ENCODE data around the gene ATP6V0A4.

ATP6V0A4 gene

DNA sequence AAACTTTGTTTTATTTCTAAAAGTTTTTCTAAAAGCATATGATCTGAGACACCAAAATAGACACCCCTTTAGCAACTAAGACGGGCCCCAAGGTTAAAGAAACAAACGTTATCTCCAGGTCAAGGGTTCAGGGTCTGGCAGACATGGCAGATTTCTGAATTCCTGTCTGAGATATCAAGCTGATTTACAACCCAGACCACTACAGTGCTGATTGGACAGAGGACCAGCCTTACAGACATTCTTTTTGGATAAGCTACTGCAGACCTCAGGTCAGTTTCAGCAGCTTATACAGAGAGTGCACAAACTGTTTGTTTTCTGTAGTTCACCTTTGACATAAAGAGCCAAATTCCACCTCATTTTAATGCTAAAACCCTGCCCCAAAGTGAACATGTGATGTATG, 131.6 kb downstream of the ATP6V0A4 start:
- Histone ChIP-seq H2BK5ac (ENCODE audit: low read length) (no peak overlapping the region), H3K18ac (ENCODE audit: low read length) (no peak overlapping the region), H3K27me3 (ENCODE audit: control insufficient read depth in 3 of 3, insufficient read depth in 3 of 3, low read depth in 1 of 3, low read length in 3 of 3) (no peaks in the 10 kb centered on the region), H2BK12ac (ENCODE audit: low read length) (no peak overlapping the region), H3K23ac (ENCODE audit: low read depth, low read length, poor library complexity) (no peak overlapping the region), H3K4ac (ENCODE audit: low read length) (no peak overlapping the region), H3K9me3 (replicated peaks in 1 of 2; ENCODE audit: control insufficient read depth in 2 of 2, insufficient read depth in 1 of 2, low read depth in 1 of 2, low read length in 2 of 2) (peaks cover 3 to 5% of the 10 kb centered on the region in 2 donors), H3K4me3 (ENCODE audit: low read length in 2 of 2) (no peak overlapping the region), H2AK5ac (ENCODE audit: low read depth, low read length) (no peak overlapping the region), H2BK15ac (ENCODE audit: low read length) (no peak overlapping the region), H3K4me2 (ENCODE audit: insufficient read depth, low read length, poor library complexity, severe bottlenecking) (no peak overlapping the region), H2AFZ (ENCODE audit: low read length) (no peak overlapping the region), H3K14ac (ENCODE audit: low read length) (no peak overlapping the region), H4K91ac (ENCODE audit: low read depth, low read length, poor library complexity) (no peak overlapping the region), H3K4me1 (ENCODE audit: control insufficient read depth in 2 of 2, insufficient read depth in 1 of 2, low read depth in 1 of 2, low read length in 2 of 2) (peaks cover 3 to 9% of the 10 kb centered on the region in 2 donors), H3K36me3 (replicated peaks in 1 of 2; ENCODE audit: control insufficient read depth in 2 of 2, insufficient read depth in 2 of 2, low read length in 2 of 2) (no peaks in the 10 kb centered on the region), H3K9ac (ENCODE audit: low read depth, low read length, poor library complexity) (no peak overlapping the region), H3K79me1 (ENCODE audit: low read depth, low read length) (no peaks in the 10 kb centered on the region), H2BK120ac (ENCODE audit: low read depth, low read length) (no peak overlapping the region), H3K27ac (replicated peaks; ENCODE audit: low read length) (no peak overlapping the region), H4K8ac (ENCODE audit: low read depth, low read length) (no peak overlapping the region)
- WGBS, 2 donors (ENCODE audit: extremely low coverage in 2 of 2, insufficient read length in 2 of 2, insufficient replicate concordance in 1 of 2), result no CpG with 5 or more reads among the region's 2 CpGs
- DNase-seq (ENCODE audit: low spot score), result no peak

DNA sequence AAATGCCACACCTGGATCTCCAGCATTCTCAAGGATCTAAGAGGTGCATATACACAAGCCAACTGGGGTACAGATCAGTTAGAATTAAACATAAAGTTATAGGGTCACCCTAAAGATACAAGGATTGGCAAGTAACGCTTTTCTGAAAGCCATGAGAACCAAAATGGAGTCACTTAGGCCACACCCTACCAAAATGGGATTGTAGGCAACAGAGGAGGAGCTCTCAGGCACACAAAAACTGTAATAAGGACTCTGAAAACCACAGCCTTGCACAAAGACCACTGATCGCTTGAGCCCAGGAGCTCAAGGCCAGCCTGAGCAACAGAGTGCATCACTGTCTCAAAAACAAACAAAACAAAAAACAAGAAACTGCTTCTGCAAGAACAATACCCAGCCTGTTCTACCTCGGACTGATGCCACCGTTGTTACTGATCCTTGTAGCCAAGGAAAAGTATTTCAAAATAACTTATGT, 132.3 kb downstream of the ATP6V0A4 start:
- no peak overlapping the region for H4K91ac ChIP-seq (ENCODE audit: low read depth, low read length, poor library complexity)
- WGBS, 2 donors (ENCODE audit: extremely low coverage in 2 of 2, insufficient read length in 2 of 2, insufficient replicate concordance in 1 of 2), result no CpG with 5 or more reads among the region's 4 CpGs
- no peak overlapping the region for H2BK15ac ChIP-seq (ENCODE audit: low read length)
- no peak overlapping the region for H3K14ac ChIP-seq (ENCODE audit: low read length)
- H3K9ac ChIP-seq (ENCODE audit: low read depth, low read length, poor library complexity), result no peak overlapping the region
- no peak overlapping the region for H2BK12ac ChIP-seq (ENCODE audit: low read length)
- H3K9me3 ChIP-seq (replicated peaks in 1 of 2; ENCODE audit: control insufficient read depth in 2 of 2, insufficient read depth in 1 of 2, low read depth in 1 of 2, low read length in 2 of 2), result peaks cover 3 to 5% of the 10 kb centered on the region in 2 donors
- peaks cover 6 to 9% of the 10 kb centered on the region in 2 donors for H3K4me1 ChIP-seq (ENCODE audit: control insufficient read depth in 2 of 2, insufficient read depth in 1 of 2, low read depth in 1 of 2, low read length in 2 of 2)
- no peak overlapping the region for H3K23ac ChIP-seq (ENCODE audit: low read depth, low read length, poor library complexity)
- no peak overlapping the region for H2BK5ac ChIP-seq (ENCODE audit: low read length)
- no peak overlapping the region for H3K4me2 ChIP-seq (ENCODE audit: insufficient read depth, low read length, poor library complexity, severe bottlenecking)
- no peak overlapping the region for H2BK120ac ChIP-seq (ENCODE audit: low read depth, low read length)
- H3K4me3 ChIP-seq (ENCODE audit: low read length in 2 of 2), result no peak overlapping the region
- no peak overlapping the region for H2AK5ac ChIP-seq (ENCODE audit: low read depth, low read length)
- no peak overlapping the region for H3K18ac ChIP-seq (ENCODE audit: low read length)
- DNase-seq (ENCODE audit: low spot score), result no peak
- no peaks in the 10 kb centered on the region for H3K36me3 ChIP-seq (replicated peaks in 1 of 2; ENCODE audit: control insufficient read depth in 2 of 2, insufficient read depth in 2 of 2, low read length in 2 of 2)
- no peak overlapping the region for H3K27ac ChIP-seq (replicated peaks; ENCODE audit: low read length)
- no peak overlapping the region for H3K4ac ChIP-seq (ENCODE audit: low read length)
- H3K27me3 ChIP-seq (ENCODE audit: control insufficient read depth in 3 of 3, insufficient read depth in 3 of 3, low read depth in 1 of 3, low read length in 3 of 3), result no peaks in the 10 kb centered on the region
- peak overlapping the region; percentile 4 for H2AFZ ChIP-seq (ENCODE audit: low read length)
- H3K79me1 ChIP-seq (ENCODE audit: low read depth, low read length), result no peaks in the 10 kb centered on the region
- no peak overlapping the region for H4K8ac ChIP-seq (ENCODE audit: low read depth, low read length)

DNA sequence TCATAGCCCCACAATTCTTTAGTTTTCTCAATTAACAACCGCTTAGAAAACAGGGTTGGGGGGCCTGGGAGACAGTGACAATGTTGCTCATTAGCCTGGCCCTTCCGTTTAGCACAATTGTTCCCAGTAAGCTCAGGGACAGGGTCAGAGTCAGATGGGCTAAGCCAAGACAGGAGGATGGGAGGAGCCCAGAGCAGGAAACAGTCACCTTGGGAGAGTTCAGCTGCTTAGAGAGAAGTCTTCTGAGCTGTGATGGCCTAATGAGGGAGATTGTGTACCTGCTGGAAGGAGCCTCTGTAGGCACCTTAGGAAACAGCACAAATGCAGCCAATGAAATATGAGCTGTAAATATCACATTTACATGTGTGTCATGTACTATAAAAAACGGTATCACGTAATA, 132.7 kb downstream of the ATP6V0A4 start:
- Histone ChIP-seq H2AFZ (ENCODE audit: low read length) (peak overlapping the region; percentile 59), H3K18ac (ENCODE audit: low read length) (no peak overlapping the region), H3K23ac (ENCODE audit: low read depth, low read length, poor library complexity) (no peak overlapping the region), H2BK12ac (ENCODE audit: low read length) (no peak overlapping the region), H3K27ac (replicated peaks; ENCODE audit: low read length) (no peak overlapping the region), H2BK120ac (ENCODE audit: low read depth, low read length) (no peak overlapping the region), H3K14ac (ENCODE audit: low read length) (no peak overlapping the region), H3K9ac (ENCODE audit: low read depth, low read length, poor library complexity) (no peak overlapping the region), H3K4me1 (ENCODE audit: control insufficient read depth in 2 of 2, insufficient read depth in 1 of 2, low read depth in 1 of 2, low read length in 2 of 2) (peaks cover 6 to 9% of the 10 kb centered on the region in 2 donors), H2BK15ac (ENCODE audit: low read length) (no peak overlapping the region), H2BK5ac (ENCODE audit: low read length) (no peak overlapping the region), H3K4ac (ENCODE audit: low read length) (no peak overlapping the region), H3K27me3 (ENCODE audit: control insufficient read depth in 3 of 3, insufficient read depth in 3 of 3, low read depth in 1 of 3, low read length in 3 of 3) (no peaks in the 10 kb centered on the region), H4K91ac (ENCODE audit: low read depth, low read length, poor library complexity) (no peak overlapping the region), H3K4me2 (ENCODE audit: insufficient read depth, low read length, poor library complexity, severe bottlenecking) (no peak overlapping the region), H3K4me3 (ENCODE audit: low read length in 2 of 2) (peak overlapping the region in 1 of 2 donors; percentile 13), H3K79me1 (ENCODE audit: low read depth, low read length) (no peaks in the 10 kb centered on the region), H4K8ac (ENCODE audit: low read depth, low read length) (no peak overlapping the region), H3K36me3 (replicated peaks in 1 of 2; ENCODE audit: control insufficient read depth in 2 of 2, insufficient read depth in 2 of 2, low read length in 2 of 2) (no peaks in the 10 kb centered on the region), H2AK5ac (ENCODE audit: low read depth, low read length) (no peak overlapping the region), H3K9me3 (replicated peaks in 1 of 2; ENCODE audit: control insufficient read depth in 2 of 2, insufficient read depth in 1 of 2, low read depth in 1 of 2, low read length in 2 of 2) (peaks cover 3 to 5% of the 10 kb centered on the region in 2 donors)
- DNase-seq (ENCODE audit: low spot score), result no peak
- no CpG with 5 or more reads among the region's 4 CpGs for WGBS, 2 donors (ENCODE audit: extremely low coverage in 2 of 2, insufficient read length in 2 of 2, insufficient replicate concordance in 1 of 2)

DNA sequence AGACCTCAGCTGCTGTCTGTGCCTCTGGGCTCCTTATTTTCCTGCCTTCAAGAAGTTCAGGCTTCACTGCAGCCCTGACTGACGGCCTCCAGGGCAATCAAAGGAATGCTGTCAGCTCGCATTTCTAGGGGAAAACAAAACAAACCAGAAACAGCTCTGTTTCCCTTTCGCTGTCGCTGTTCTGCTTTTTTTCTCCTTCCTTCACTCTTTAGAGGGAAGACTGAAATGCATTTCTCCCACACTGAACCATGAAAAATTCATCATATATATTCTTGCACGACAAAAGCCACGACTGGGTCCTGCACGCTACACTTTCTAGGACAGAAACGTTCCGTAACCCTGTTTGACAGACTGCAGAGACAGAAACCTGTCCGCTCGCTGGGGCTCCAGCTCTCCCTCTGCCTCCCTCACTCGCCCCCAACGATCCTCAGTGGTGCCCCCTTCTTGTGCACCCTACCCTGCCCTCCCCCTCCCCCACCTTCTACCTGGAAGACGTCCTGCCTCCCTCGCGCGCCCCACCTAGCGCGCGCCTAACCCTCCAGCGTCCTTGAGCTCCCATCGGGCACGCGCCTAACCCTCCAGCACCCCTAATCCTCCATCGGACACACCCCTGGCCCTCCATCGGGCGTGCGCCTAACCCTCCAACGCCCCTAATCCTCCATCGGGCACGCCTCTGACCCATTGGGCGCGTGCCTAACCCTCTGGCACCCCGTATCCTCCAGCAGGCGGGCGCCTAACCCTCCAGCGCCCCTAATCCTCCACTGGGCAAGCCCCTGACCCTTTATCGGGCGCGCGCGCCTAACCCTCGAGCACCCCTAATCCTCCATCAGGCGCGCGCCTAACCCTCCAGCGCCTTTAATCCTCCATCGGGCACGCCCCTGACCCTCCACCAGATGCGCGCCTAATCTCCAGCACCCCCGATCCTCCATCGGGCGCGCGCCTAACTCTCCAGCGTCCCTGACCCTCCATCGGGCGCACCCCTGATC, 134.0 kb downstream of the ATP6V0A4 start:
- H4K91ac ChIP-seq (ENCODE audit: low read depth, low read length, poor library complexity), result peak overlapping the region; percentile 49
- H3K4ac ChIP-seq (ENCODE audit: low read length), result no peak overlapping the region
- no peaks in the 10 kb centered on the region for H3K27me3 ChIP-seq (ENCODE audit: control insufficient read depth in 3 of 3, insufficient read depth in 3 of 3, low read depth in 1 of 3, low read length in 3 of 3)
- H3K4me3 ChIP-seq (ENCODE audit: low read length in 2 of 2), result peak overlapping the region; percentile 50 to 81
- peak overlapping the region; percentile 73 for H3K9ac ChIP-seq (ENCODE audit: low read depth, low read length, poor library complexity)
- H3K14ac ChIP-seq (ENCODE audit: low read length), result no peak overlapping the region
- H3K36me3 ChIP-seq (replicated peaks in 1 of 2; ENCODE audit: control insufficient read depth in 2 of 2, insufficient read depth in 2 of 2, low read length in 2 of 2), result no peaks in the 10 kb centered on the region
- H3K18ac ChIP-seq (ENCODE audit: low read length), result peak overlapping the region; percentile 92
- H2BK5ac ChIP-seq (ENCODE audit: low read length), result peak overlapping the region; percentile 8
- no peak for DNase-seq (ENCODE audit: low spot score)
- peak overlapping the region; percentile 93 for H2BK12ac ChIP-seq (ENCODE audit: low read length)
- peak overlapping the region; percentile 64 for H2BK15ac ChIP-seq (ENCODE audit: low read length)
- H3K4me1 ChIP-seq (ENCODE audit: control insufficient read depth in 2 of 2, insufficient read depth in 1 of 2, low read depth in 1 of 2, low read length in 2 of 2), result peaks cover 6 to 9% of the 10 kb centered on the region in 2 donors
- H3K9me3 ChIP-seq (replicated peaks in 1 of 2; ENCODE audit: control insufficient read depth in 2 of 2, insufficient read depth in 1 of 2, low read depth in 1 of 2, low read length in 2 of 2), result peaks cover 3 to 5% of the 10 kb centered on the region in 2 donors
- H3K79me1 ChIP-seq (ENCODE audit: low read depth, low read length), result no peaks in the 10 kb centered on the region
- H3K23ac ChIP-seq (ENCODE audit: low read depth, low read length, poor library complexity), result peak overlapping the region; percentile 46
- H3K4me2 ChIP-seq (ENCODE audit: insufficient read depth, low read length, poor library complexity, severe bottlenecking), result peak overlapping the region; percentile 67
- no CpG with 5 or more reads among the region's 59 CpGs for WGBS, 2 donors (ENCODE audit: extremely low coverage in 2 of 2, insufficient read length in 2 of 2, insufficient replicate concordance in 1 of 2)
- H2AFZ ChIP-seq (ENCODE audit: low read length), result peak overlapping the region; percentile 71
- peak overlapping the region; percentile 28 for H2AK5ac ChIP-seq (ENCODE audit: low read depth, low read length)
- peak overlapping the region; percentile 46 for H3K27ac ChIP-seq (replicated peaks; ENCODE audit: low read length)
- H4K8ac ChIP-seq (ENCODE audit: low read depth, low read length), result no peak overlapping the region
- H2BK120ac ChIP-seq (ENCODE audit: low read depth, low read length), result peak overlapping the region; percentile 18
